Measurements from ENCODE around the gene GAL.

DNA sequence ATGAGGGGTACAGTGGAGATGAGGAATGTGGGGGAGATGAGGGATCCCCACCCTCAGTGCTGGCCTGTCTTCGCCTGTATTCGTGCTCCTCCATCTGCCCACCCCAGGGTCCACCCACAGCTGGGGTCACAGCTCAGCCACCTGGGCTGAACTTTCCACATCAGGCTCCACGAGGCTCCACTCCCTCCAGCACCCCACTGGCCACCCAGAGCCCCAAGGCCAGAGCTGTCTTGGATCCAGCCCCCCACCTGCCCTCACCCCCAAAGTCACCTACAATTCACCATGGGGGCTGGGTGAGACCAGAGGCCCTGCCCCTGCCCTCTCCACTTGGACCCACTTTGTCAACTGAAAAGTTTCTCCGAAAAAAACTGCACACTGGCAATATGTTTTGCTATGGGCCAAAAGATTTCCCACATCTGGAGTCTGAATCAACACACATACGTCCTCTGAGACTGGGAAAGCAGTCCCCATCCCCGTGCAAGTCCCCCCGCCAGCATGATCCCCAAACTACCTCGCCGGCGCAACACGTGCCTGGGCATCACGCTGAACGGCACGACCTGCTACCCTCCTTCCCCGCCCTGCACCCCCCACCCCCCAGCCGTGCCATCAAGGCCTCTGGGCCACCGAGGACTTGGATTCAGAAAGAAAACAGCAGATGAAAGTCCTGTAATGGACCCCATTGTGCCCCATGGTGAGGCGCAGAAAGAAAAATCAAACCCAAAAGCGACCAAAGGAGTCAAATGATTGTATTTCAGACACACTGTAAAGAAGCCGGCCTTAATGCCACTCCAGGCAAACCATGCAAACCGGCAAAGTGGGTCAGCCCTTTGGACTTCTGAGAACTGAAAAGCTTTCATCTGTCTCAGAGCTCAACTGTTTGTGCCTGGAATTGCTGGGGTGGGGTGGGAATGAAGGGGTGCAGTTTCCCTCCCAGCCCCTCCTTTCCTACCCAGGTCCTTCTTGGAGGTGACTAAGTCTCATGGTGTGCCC is 16.5 kb upstream of the GAL start:
- TF ChIP-seq POLR2A (IDR thresholded peaks at IDR 0.05) (no peak), EP300 (IDR thresholded peaks at IDR 0.05) (no peak), POLR2AphosphoS5 (IDR thresholded peaks at IDR 0.05) (no peak)
- TF ChIP-seq, protein P1, sequence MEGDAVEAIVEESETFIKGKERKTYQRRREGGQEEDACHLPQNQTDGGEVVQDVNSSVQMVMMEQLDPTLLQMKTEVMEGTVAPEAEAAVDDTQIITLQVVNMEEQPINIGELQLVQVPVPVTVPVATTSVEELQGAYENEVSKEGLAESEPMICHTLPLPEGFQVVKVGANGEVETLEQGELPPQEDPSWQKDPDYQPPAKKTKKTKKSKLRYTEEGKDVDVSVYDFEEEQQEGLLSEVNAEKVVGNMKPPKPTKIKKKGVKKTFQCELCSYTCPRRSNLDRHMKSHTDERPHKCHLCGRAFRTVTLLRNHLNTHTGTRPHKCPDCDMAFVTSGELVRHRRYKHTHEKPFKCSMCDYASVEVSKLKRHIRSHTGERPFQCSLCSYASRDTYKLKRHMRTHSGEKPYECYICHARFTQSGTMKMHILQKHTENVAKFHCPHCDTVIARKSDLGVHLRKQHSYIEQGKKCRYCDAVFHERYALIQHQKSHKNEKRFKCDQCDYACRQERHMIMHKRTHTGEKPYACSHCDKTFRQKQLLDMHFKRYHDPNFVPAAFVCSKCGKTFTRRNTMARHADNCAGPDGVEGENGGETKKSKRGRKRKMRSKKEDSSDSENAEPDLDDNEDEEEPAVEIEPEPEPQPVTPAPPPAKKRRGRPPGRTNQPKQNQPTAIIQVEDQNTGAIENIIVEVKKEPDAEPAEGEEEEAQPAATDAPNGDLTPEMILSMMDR (IDR thresholded peaks at IDR 0.05), result no peak
